HS-5 (cell line): Measurements from ENCODE around the gene RB1.
"Not testable (repeated sequence)": the region's sequence is repeated elsewhere in the genome, so short reads cannot be mapped to it uniquely, and the experiment has no call there.

Experiments used
- DNase-seq: peaks from one replicate; pipeline ENCODE4 v3.0.0-alpha.2; 2012; ENCODE audit warnings: low read depth

The RB1 gene

DNA sequence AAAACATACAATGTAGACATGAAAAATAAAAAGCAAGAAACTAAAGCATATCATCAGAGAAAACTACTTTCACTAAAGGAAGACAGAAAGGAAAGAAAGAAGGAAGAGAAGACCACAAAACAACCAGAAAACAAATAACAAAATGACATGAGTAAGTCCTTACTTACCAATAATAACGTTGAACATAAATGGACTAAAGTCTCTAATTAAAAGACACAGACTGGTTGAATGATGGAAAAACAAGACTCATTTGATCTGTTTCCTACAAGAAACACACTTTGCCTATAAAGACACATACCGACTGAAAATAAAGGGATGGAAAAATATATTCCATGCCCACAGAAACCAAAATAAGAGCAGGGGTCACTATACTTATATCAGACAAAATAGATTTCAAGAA lies 46.0 kb downstream of the RB1 start:
- DNase-seq: no peak

- no peak for DNase-seq
Observed at GRCh38 chr13:48353590-48353989, 50.0 kb downstream of the RB1 start.

GRCh38 chr13:48355524-48355923 lies 52.0 kb downstream of the RB1 start:
- not testable (repeated sequence) for DNase-seq

DNA sequence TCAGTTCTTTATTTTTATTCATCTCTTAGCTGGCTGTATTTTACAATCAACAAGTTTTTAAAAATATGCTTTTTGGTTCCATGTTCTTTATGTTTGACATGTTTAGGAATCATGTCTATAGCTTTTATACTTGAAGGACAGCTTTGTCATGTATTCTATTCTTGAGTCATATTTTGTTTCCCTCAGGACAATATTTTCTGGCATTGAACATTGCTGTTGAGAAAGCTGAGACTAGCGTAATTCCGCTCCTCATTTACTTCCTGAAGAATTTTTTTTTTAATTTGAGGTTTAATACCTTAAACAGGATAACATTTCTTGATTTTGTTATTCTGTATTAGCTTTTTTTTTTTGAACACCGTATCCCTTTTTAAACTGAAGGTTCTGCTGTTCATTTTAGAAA lies 53.2 kb downstream of the RB1 start:
- DNase-seq: no peak

- DNase-seq: no peak
Observed at GRCh38 chr13:48369988-48370387, 66.4 kb downstream of the RB1 start.

DNA sequence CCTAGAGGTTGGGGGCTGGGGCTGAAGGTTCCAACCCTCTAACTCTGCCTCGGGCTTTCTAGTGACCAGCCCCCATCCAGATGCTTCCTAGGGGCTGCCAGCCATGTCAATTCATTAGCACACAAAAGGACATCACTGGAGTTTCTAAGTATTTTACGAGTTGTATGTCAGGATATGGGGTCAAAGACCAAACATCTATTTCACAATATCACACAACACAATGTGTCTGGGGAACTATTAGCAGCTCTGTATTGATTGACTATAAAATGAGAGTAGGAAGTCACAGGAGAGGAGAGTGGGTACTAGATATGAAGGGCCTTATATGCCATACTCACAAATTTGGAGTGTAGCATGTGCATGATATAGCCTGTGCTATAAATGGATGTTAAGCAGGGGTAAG lies 67.3 kb downstream of the RB1 start:
- DNase-seq: no peak

GRCh38 chr13:48377857-48378256 lies 74.3 kb downstream of the RB1 start:
- DNase-seq: no peak

GRCh38 chr13:48380581-48380980 lies 77.0 kb downstream of the RB1 start:
- DNase-seq: no peak

DNA sequence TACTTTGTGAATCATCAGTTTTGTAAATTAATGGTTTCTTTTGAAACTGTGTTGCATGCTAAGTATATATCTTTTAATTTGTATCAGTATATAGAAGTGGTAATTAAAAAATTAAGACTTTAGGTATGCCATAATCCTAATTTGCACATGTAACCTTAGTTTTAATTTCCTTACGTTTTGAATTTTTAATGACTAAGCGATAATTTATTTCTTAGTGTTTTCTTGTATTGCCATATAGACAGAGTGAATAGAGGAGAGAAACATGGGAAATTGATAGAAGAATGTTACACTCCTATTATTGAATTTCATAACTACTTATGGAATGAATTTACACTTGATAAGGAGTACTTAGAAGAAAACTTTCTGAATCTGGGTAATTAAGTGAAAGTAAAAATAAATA lies 79.8 kb downstream of the RB1 start:
- no peak for DNase-seq

GRCh38 chr13:48386816-48387215 lies 83.3 kb downstream of the RB1 start:
- DNase-seq: no peak

GRCh38 chr13:48391257-48391656 lies 87.7 kb downstream of the RB1 start:
- no peak for DNase-seq

DNA sequence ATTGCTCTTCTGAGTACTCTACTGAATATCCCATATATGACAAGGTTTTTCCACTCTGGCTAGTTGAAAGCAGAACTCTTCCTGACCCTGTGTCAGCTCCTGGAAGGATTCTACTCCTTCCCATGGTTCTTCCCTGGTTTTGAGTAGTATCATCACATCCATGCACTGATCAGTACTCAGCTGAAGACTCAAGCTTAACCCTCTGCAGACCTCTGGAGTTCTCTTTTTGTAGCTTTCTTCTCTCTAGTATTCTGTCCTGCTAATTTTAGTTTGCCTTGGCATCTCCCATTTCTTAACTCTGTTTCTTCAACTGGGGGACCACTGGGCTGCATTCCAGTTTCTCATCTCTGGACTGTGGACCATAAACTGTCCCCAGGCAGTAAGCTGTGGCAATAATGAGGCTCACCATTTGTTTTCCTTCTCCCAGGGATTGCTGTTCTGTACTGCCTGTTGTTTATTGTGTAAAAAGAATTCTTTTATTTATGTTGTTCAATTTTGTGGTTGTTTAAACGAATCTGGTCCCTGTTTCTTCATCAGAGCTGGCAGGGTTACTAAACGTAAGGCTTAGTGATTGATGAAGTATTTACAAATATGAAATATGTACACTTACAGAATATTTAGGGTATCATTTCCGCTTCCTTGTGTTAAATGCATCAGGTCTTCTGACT lies 89.6 kb downstream of the RB1 start:
- DNase-seq: no peak

DNA sequence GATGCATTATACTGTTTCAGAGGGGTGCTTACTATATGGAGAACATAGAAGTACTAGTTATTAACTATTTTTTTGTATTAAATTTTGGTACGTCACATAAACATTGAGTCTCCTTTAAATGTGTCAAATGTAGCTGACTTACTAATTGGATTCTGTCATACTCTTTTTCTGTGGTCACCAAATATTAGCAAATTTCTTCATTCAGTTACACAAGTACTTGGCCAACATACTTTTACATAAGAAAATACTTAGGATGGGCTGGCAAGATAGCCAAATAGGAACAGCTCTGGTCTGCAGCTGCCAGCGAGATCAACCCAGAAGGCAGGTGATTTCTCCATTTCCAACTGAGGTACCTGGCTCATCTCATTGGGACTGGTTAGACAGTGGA lies 90.1 kb downstream of the RB1 start:
- no peak for DNase-seq

DNA sequence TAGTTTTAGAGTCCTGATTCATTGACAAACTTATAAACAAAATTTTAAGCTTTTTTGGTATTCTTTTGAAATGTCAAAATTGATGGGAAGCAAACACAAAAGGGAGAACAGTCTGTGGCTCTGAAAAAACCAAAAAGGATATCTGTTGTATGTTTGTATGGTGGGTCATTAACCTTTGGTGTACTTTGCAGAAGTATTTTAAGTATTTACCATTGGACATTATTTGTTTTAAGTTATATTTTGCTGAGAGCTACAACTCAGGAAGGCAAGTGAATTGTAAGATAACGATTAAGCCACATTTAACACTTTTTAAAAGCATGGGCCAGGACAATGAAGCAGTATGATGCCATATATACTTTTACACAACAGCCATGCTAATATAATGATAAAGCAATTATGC lies 94.2 kb downstream of the RB1 start:
- DNase-seq: no peak

GRCh38 chr13:48398450-48399095 lies 95.0 kb downstream of the RB1 start:
- DNase-seq: no peak

DNA sequence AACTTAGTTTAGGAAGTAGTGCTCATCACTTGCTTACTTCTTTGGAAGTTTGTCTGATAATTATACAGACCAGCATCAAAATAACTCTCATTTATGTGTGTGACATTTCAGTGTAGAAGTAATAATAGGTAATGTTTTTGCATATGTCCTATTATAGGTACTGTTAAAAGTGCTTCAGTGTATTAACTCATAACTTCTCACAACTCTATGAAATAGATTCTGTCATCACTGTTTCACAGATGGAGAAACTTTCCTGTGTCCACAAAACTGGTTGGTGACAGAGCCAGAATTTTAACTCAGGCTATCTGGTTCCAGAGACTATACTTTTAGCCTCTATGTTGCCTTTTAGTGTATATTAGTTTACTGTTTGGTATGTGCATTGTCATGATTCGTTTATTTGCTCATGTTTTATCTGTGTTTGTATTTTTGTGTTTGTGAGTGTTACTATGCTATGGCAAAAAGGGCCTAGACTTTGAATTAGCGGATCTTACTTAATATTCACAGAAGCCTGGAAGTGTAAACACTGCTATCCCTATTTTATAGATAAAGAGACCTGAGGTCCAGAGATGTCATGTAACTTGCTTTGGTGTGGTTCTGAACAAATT lies 96.6 kb downstream of the RB1 start:
- no peak for DNase-seq

GRCh38 chr13:48400850-48401291 lies 97.3 kb downstream of the RB1 start:
- no peak for DNase-seq

- no peak for DNase-seq
Observed at GRCh38 chr13:48401480-48401879, 97.9 kb downstream of the RB1 start.

DNA sequence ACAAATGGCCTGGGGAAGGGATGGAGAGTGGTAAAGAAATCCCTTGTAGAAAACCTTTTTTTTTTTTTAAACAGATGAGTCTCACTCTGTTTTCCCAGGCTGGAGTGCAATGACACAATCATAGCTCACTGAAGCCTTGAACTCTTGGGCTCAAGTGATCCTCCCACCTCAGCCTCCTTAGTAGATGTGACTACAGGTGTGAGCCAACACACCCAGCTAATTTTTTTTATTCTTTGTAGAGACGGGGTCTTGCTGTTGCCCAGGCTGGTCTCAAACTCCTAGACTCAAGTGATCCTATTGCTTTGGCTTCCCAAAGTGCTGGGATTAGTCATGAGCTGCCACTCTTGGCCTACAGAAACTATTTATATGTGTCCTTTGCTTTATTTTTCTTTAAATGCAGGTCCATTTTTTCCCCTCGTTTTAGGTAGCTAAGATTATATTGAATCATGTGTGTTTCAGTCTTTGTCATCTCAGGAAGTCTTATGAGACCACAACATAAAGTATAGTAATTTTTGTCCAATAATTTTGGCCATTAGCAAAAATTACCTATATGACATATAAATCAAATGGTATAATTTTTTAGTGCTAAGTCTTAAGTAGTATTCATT lies 98.9 kb downstream of the RB1 start:
- DNase-seq: no peak

GRCh38 chr13:48403151-48403631 lies 99.6 kb downstream of the RB1 start:
- DNase-seq: no peak

DNA sequence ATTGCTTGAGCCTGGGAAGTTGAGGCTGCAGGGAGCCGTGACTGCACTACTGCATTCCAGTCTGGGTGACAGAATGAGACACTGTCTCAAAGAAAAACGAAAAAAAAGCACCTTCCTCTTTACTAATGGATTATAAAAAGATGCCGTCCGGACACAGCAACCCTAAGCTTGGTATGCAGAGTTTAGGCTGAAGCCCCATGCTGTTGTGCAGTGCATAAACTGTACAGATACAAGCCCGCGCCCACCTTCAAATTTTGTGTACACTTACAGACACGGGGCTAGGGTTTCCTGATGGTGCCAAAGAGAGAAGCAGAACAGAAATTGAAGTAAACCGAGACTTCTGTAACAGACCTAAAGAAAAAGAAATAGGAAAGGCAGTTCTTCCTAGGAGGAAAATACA lies 100.4 kb downstream of the RB1 start:
- no peak for DNase-seq

DNA sequence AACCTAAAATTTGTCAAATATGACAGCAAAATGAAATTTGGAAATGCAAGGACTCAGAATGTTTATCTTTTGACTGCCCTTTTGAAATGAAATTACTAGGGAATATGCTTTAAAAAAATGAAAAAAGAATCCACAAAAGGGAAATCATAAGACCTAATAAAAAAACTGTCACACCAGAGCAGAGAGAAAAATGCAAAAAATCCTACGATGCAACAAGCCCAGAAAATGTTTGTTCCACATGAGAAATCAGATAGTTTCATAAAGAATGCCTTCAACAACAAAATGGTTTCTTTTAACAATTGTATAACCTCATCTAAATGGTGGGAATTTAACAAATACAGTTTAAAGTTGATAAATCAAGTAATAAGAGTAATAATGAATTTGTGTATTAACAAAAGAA lies 101.4 kb downstream of the RB1 start:
- DNase-seq: no peak

GRCh38 chr13:48405875-48406274 lies 102.3 kb downstream of the RB1 start:
- no peak for DNase-seq
